Measurements from ENCODE around the gene GRK6.

DNA sequence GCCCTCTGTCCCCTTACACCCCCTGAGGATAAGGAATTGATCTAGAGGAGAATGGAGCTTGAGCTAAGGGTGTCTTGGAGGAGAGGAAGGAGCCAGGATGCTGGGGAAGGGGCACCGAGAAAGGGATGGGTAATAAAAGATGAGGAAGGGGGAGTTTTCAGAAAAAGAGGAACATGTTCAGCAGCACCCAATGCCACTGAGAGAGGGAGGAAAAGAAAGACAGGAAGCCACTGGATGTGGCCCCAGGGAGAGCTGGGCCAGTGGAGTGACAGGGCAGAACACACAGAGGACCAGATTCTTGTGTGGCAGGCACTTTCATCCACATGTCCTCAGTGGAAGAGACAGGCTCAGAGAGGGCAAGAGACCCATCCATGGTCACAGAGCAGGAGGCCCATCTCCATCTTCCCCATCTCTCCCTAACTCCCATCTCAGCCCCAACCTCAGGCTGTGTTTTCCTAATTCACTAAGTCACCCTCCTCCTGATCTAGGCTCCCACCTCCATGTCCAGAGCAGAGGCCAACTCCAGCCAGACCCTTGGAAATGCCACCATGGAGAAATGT is 33.2 kb upstream of the GRK6 start:
- no peak for TF ChIP-seq ZNF24 (IDR thresholded peaks at IDR 0.05)
- TF ChIP-seq STAT5B (CRISPR knock-in tag; IDR thresholded peaks at IDR 0.05) = no peak
- TF ChIP-seq YY1 (IDR thresholded peaks at IDR 0.05; ENCODE audit: borderline replicate concordance in 1 of 3, control insufficient read depth in 1 of 3, extremely low read depth in 1 of 3, insufficient read depth in 3 of 3, insufficient read length in 1 of 3, insufficient replicate concordance in 2 of 3, low read depth in 1 of 3, low read length in 2 of 3) = no peak
- no peak for TF ChIP-seq ELF1 (tag; IDR thresholded peaks at IDR 0.05)
- no peak for TF ChIP-seq RFX5 (IDR thresholded peaks at IDR 0.05; ENCODE audit: low read depth, low read length)
- TF ChIP-seq E2F1 (CRISPR knock-in tag; IDR thresholded peaks at IDR 0.05) = no peak

Data from K562 (cell line).